ENCODE results near the gene SUPV3L1. TPM values are rescaled to one million over a fixed set of nuclear protein-coding genes. Genes with fewer than 3 reads are reported as not detected.

Gene SUPV3L1
- total and polyA plus RNA-seq, 2 of the 8 experiments (the other 6 are each of a cell fraction or from before 2014, with no cell fraction given): 34.6 to 45.6 TPM

DNA sequence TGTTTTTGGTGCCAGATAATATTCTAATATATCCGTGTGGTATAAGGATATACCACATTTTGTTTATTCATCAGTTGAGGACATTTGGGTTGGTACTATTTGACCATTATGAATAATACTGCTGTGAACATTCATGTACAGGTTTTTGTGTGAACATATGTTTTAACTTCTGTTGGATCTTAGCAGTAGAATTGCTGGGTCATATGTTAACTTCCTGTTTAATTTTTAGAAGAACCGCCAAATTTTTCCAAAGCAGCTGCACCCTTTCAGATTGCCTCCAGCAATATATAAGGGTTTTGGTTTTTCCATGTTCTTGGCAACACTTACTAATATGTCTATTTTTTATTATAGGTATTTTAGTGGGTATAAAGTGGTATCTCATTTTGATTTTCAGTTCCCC, 33.3 kb upstream of the SUPV3L1 start:
- Histone ChIP-seq H3K36me3 (ENCODE audit: control insufficient read depth in 2 of 4, insufficient read depth in 4 of 4, low read length in 3 of 4) (no peaks in the 10 kb centered on the region), H3K56ac (replicated peaks; ENCODE audit: insufficient read length, low read depth, low read length) (no peak overlapping the region), H4K5ac (ENCODE audit: insufficient read length, low read depth, low read length) (no peak overlapping the region), H2BK15ac (ENCODE audit: low read length) (no peak overlapping the region), H3K79me1 (ENCODE audit: low read depth, low read length) (no peaks in the 10 kb centered on the region; the same call in 1 of the 2 replicates), H2AFZ (ENCODE audit: low read length) (no peak overlapping the region), H3K27me3 (replicated peaks in 1 of 4; ENCODE audit: control insufficient read depth in 3 of 4, extremely low read depth in 1 of 4, insufficient read depth in 3 of 4, low read length in 3 of 4) (no peaks in the 10 kb centered on the region), H3K27ac (ENCODE audit: low read depth, low read length) (no peak overlapping the region), H3K14ac (ENCODE audit: insufficient read length) (no peak overlapping the region), H3K18ac (ENCODE audit: extremely low read depth, low read length) (no peak overlapping the region), H2AK5ac (ENCODE audit: low read depth, low read length) (no peak overlapping the region), H3K9me3 (ENCODE audit: insufficient read depth in 2 of 2, low read depth in 1 of 2, low read length in 1 of 2) (no peaks in the 10 kb centered on the region), H2BK20ac (ENCODE audit: low read length) (no peak overlapping the region), H3K4ac (replicated peaks; ENCODE audit: insufficient read length, low read depth, low read length) (no peak overlapping the region), H3K79me2 (ENCODE audit: control insufficient read depth in 1 of 2, insufficient read depth in 2 of 2, low read length in 2 of 2) (peaks cover 0 to 34% of the 10 kb centered on the region in 2 experiments; a peak in 2 of 4 replicates), H4K20me1 (replicated peaks in 1 of 2; ENCODE audit: control insufficient read depth in 1 of 2, insufficient read depth in 2 of 2, low read length in 2 of 2) (peaks cover 2 to 7% of the 10 kb centered on the region in 2 experiments), H4K8ac (ENCODE audit: extremely low read depth, insufficient read depth, low read length) (no peak overlapping the region), H3K23ac (ENCODE audit: insufficient read length) (no peak overlapping the region), H2BK12ac (ENCODE audit: low read depth, low read length) (no peak overlapping the region), H3K4me1 (replicated peaks in 1 of 4; ENCODE audit: control insufficient read depth in 3 of 4, insufficient read depth in 4 of 4, low read length in 3 of 4) (no peaks in the 10 kb centered on the region), H4K91ac (replicated peaks; ENCODE audit: insufficient read length, low read length) (no peak overlapping the region), H2BK120ac (replicated peaks; ENCODE audit: low read depth, low read length) (no peak overlapping the region), H3K4me2 (ENCODE audit: insufficient read depth in 1 of 2, low read depth in 2 of 2, low read length in 2 of 2) (no peak overlapping the region), H3K9ac (replicated peaks in 1 of 4; ENCODE audit: extremely low read depth in 1 of 4, low read depth in 3 of 4, low read length in 3 of 4) (no peak overlapping the region), H3K23me2 (ENCODE audit: low read depth, low read length) (no peaks in the 10 kb centered on the region), H2BK5ac (ENCODE audit: low read depth, low read length) (no peak overlapping the region), H3K4me3 (ENCODE audit: extremely low read depth in 1 of 4, insufficient read depth in 2 of 4, low read depth in 3 of 4, low read length in 4 of 4) (no peak overlapping the region)
- FAIRE-seq (no peak), DNase-seq (ENCODE audit: low read depth in 1 of 2, low spot score in 2 of 2) (no peak)
- ChIA-PET POLR2A (ENCODE audit: partially characterized antibody) (interaction anchor here (1.4 kb wide), 1 partner anchor 22 kb away, joined by 4 read pairs; the partner anchor contains the start of gene VPS26A), CTCF (ENCODE audit: partially characterized antibody) (interaction anchor here (1.1 kb wide), 1 partner anchor 9 kb away, joined by 3 read pairs; no protein-coding TSS in a partner anchor)
- 86% methylated on average over 2 of the region's 2 CpGs; no CpG with 5 or more reads in 1 of the 2 experiments for WGBS, 2 experiments (ENCODE audit: extremely low coverage in 1 of 2, insufficient coverage in 1 of 2, insufficient read length in 1 of 2, insufficient replicate concordance in 2 of 2, low coverage in 1 of 2, low lambda C conversion rate in 2 of 2, missing lambda C conversion rate in 1 of 2)
- TF ChIP-seq TAF7 (optimal IDR thresholded peaks at IDR 0.05; ENCODE audit: borderline replicate concordance, low read depth, low read length) (no peak), TEAD4 (IDR thresholded peaks at IDR 0.05; ENCODE audit: low read depth, low read length) (no peak), EZH2 (IDR thresholded peaks at IDR 0.05; ENCODE audit: low read depth, low read length, severe bottlenecking) (no peak), KDM5A (IDR thresholded peaks at IDR 0.05; ENCODE audit: low read length) (no peak), SAP30 (IDR thresholded peaks at IDR 0.05; ENCODE audit: insufficient read depth, insufficient replicate concordance, low read length) (no peak), HDAC2 (IDR thresholded peaks at IDR 0.05; ENCODE audit: borderline replicate concordance in 1 of 2, low read depth in 2 of 2, low read length in 2 of 2) (no peak), BACH1 (IDR thresholded peaks at IDR 0.05; ENCODE audit: low read length) (no peak), EGR1 (IDR thresholded peaks at IDR 0.05; ENCODE audit: borderline replicate concordance, low read depth, low read length) (no peak), CHD2 (IDR thresholded peaks at IDR 0.05; ENCODE audit: low read length) (no peak), SIN3A (conservative IDR thresholded peaks at IDR 0.05 in 1 of 2, IDR thresholded peaks at IDR 0.05 in 1 of 2; ENCODE audit: low read depth in 1 of 2, low read length in 2 of 2) (no peak), CTBP2 (IDR thresholded peaks at IDR 0.05; ENCODE audit: borderline replicate concordance, insufficient read depth, insufficient read length, low read length) (no peak), RNF2 (IDR thresholded peaks at IDR 0.05; ENCODE audit: borderline replicate concordance, low read depth, low read length, missing control alignments, poor library complexity, severe bottlenecking) (no peak), JUND (IDR thresholded peaks at IDR 0.05; ENCODE audit: low read length) (no peak)

All from H1 (cell line).